Hindlimb muscle (tissue), 1 donor: Measurements from ENCODE around the gene TLN1. TPM values are rescaled to one million over a fixed set of nuclear protein-coding genes. Genes with fewer than 3 reads are reported as not detected.
A peak's percentile ranks its signal among the peaks of the same experiment; 100 is the strongest.

ENCODE experiments used
- DNase-seq: peaks from one replicate; pipeline ENCODE4 v3.0.0-alpha.2; 2013
- polyA plus RNA-seq: library from polyadenylated mRNA; unstranded; fragments of 120-200 nt; gene quantifications from one replicate; pipeline ENCODE4 v1.2.1, GENCODE V29; 2013; ENCODE audit not compliant: insufficient read length

TLN1 gene
- polyA plus RNA-seq, 1 donor, result 117 TPM

GRCh38 chr9:35659340-35659739 lies 72.7 kb downstream of the TLN1 start:
- DNase-seq, result no peak

GRCh38 chr9:35658968-35659220 lies 73.1 kb downstream of the TLN1 start:
- no peak for DNase-seq

GRCh38 chr9:35658137-35658967 lies 73.6 kb downstream of the TLN1 start, which contains the start of gene CCDC107:
TSS of gene CCDC107 (plus strand) at chr9:35658292. CDS start at chr9:35658380, 88 bp downstream.
- DNase-seq, result peak; percentile 93

GRCh38 chr9:35657546-35658136 lies 74.4 kb downstream of the TLN1 start, which contains the start of gene RMRP:
TSS of gene RMRP (minus strand) at chr9:35658019.
- peak; percentile 98 for DNase-seq

- DNase-seq, result no peak
Observed at GRCh38 chr9:35656831-35657545, 75.0 kb downstream of the TLN1 start.

- DNase-seq, result no peak
Observed at GRCh38 chr9:35656348-35656747, 75.6 kb downstream of the TLN1 start.

GRCh38 chr9:35653611-35654010 lies 78.4 kb downstream of the TLN1 start:
- DNase-seq, result no peak

- DNase-seq, result no peak
Observed at GRCh38 chr9:35652829-35653209, 79.2 kb downstream of the TLN1 start.

GRCh38 chr9:35651956-35652828 lies 79.8 kb downstream of the TLN1 start:
- DNase-seq, result no peak

GRCh38 chr9:35650341-35651158 lies 81.4 kb downstream of the TLN1 start, which contains the start of gene SIT1:
TSS of gene SIT1 (minus strand) at chr9:35650931. CDS start at chr9:35650853, 78 bp downstream.
- no peak for DNase-seq

GRCh38 chr9:35649431-35650340 lies 82.3 kb downstream of the TLN1 start:
- no peak for DNase-seq

Other genes with a start within 250 kb of the TLN1 start
- 78.9 TPM for gene RUSC2, start 242.1 kb downstream of the TLN1 start, polyA plus RNA-seq
- 51.2 TPM for gene TESK1, start 126.9 kb downstream of the TLN1 start, polyA plus RNA-seq
- gene CD72, start 113.8 kb downstream of the TLN1 start, polyA plus RNA-seq, result 2.6 TPM
- gene SIT1, start 81.3 kb downstream of the TLN1 start, polyA plus RNA-seq, result not detected
- gene RMRP, start 74.2 kb downstream of the TLN1 start, polyA plus RNA-seq, result not detected
- gene CCDC107, start 73.9 kb downstream of the TLN1 start, polyA plus RNA-seq, result 21.0 TPM
- gene ARHGEF39, start 67.0 kb downstream of the TLN1 start, polyA plus RNA-seq, result 5.6 TPM
- gene CA9, start 58.3 kb downstream of the TLN1 start, polyA plus RNA-seq, result 0.50 TPM
- gene TPM2, start 42.3 kb downstream of the TLN1 start, polyA plus RNA-seq, result 10,018 TPM
- gene CREB3, start 471 bp upstream of the TLN1 start, polyA plus RNA-seq, result 25.6 TPM
- gene GBA2, start 17.0 kb upstream of the TLN1 start, polyA plus RNA-seq, result 62.5 TPM
- 20.8 TPM for gene RGP1, start 17.1 kb upstream of the TLN1 start, polyA plus RNA-seq
- not detected for gene MSMP, start 22.1 kb upstream of the TLN1 start, polyA plus RNA-seq
- 20.4 TPM for gene NPR2, start 59.4 kb upstream of the TLN1 start, polyA plus RNA-seq
- gene SPAG8, start 80.1 kb upstream of the TLN1 start, polyA plus RNA-seq, result 1.7 TPM
- gene HINT2, start 82.8 kb upstream of the TLN1 start, polyA plus RNA-seq, result 30.4 TPM
- gene FAM221B, start 96.5 kb upstream of the TLN1 start, polyA plus RNA-seq, result 0.35 TPM
- gene TMEM8B, start 97.0 kb upstream of the TLN1 start, polyA plus RNA-seq, result 26.9 TPM
- not detected for gene OR13J1, start 138.2 kb upstream of the TLN1 start, polyA plus RNA-seq
- 0.83 TPM for gene HRCT1, start 174.0 kb upstream of the TLN1 start, polyA plus RNA-seq
- 2.3 TPM for gene SPAAR, start 177.3 kb upstream of the TLN1 start, polyA plus RNA-seq
- not detected for gene OR2S2, start 226.0 kb upstream of the TLN1 start, polyA plus RNA-seq